ENCODE measurements around the gene FAM124A. TPM values are rescaled to one million over a fixed set of nuclear protein-coding genes. Genes with fewer than 3 reads are reported as not detected.

Gene FAM124A
- total and polyA plus RNA-seq, 4 donors: 6.1 to 15.7 (median 10.4) TPM

DNA sequence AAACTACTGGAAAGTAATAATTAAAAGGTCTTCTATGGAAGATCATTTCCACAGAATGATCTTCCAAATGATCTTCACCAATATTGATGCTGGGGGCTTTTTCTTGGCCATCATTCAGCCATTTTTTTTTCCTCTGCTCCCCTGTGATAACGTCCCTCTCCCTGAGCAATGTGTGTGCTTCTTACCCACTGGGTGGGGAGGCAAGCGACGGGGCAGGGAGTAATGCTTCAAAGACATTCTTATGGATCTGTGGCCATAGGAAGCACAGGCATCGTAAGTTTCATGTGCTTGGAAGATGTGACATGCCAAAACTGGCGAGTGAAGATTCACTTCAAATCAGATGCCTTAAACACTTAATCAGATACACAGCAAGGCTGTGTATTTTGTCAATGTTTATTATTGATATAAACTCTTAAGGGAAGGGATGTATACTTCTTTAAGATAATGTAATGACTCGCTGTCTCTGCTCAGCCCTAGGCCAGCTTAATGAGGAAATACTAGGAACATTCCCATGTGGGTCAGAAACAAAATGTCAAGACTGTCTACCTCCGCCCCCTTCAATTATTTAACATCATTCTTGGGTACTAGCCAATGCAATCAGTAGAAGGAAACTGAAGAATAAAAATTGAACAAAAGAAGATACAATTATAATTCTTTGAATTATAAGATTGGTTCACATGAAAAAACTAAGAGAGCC, 83.2 kb downstream of the FAM124A start:
- Histone ChIP-seq H3K4me3 (ENCODE audit: low read depth, low read length) (no peak overlapping the region), H3K27me3 (ENCODE audit: control insufficient read depth, insufficient read depth, low read length) (no peaks in the 10 kb centered on the region), H3K36me3 (ENCODE audit: control insufficient read depth, insufficient read depth, low read length) (no peaks in the 10 kb centered on the region), H3K9me3 (ENCODE audit: control insufficient read depth, insufficient read depth, low read length) (no peaks in the 10 kb centered on the region), H3K4me1 (ENCODE audit: control insufficient read depth, insufficient read depth, low read length) (peaks cover 6% of the 10 kb centered on the region), H3K27ac (ENCODE audit: low read depth, low read length) (no peak overlapping the region)
- DNase-seq (ENCODE audit: low read depth in 4 of 6, low spot score in 6 of 6): no peak
- 82% methylated on average over 2 of the region's 7 CpGs for WGBS (ENCODE audit: insufficient coverage)

DNA sequence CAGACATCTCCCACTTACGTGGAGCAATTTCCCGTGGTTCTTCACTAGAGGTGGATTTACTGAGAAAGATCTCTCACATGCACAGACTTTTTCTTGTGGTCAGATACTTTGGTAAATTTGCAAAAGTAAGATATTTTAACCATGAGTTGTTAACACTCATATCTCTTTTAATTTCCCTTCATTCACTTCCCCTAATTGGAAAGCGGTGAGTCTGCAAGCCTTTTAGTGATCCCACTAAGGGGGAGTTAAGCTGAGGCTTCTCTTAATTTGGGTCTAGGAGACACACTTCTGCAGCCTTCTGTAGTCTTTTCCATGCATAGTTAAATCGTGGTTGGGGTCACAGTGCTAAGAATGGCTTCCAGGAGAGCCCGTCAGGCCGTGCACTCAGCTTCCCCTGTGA, 86.6 kb downstream of the FAM124A start:
- Histone ChIP-seq H3K27ac (ENCODE audit: low read depth, low read length) (no peak overlapping the region), H3K27me3 (ENCODE audit: control insufficient read depth, insufficient read depth, low read length) (no peaks in the 10 kb centered on the region), H3K9me3 (ENCODE audit: control insufficient read depth, insufficient read depth, low read length) (no peaks in the 10 kb centered on the region), H3K4me3 (ENCODE audit: low read depth, low read length) (no peak overlapping the region), H3K36me3 (ENCODE audit: control insufficient read depth, insufficient read depth, low read length) (no peaks in the 10 kb centered on the region), H3K4me1 (ENCODE audit: control insufficient read depth, insufficient read depth, low read length) (no peaks in the 10 kb centered on the region)
- no peak for DNase-seq (ENCODE audit: low read depth in 4 of 6, low spot score in 6 of 6)
- 62% methylated on average over 4 of the region's 6 CpGs for WGBS (ENCODE audit: insufficient coverage)

DNA sequence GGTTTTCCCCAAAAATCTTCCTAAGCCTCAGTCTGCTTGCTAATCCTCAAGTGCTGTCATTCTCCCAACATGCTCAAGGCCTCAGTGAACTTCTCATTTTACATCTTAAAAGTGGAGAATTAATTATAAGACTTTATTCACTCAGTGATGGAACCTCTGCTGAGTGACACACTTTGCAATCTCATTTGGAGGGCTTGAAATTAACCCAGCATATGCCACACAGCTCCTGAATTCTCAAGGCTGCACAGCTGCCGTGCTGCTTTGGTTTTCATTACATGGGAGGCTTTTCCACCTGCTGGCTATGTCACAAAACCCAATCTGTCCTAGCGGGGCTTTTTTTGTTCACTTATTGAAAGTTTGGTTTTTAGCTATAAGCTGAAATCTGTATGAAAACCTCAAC, 89.0 kb downstream of the FAM124A start:
- H3K27ac ChIP-seq (ENCODE audit: low read depth, low read length): no peak overlapping the region
- peak in 1 of 6 donors; percentile 52 for DNase-seq (ENCODE audit: low read depth in 4 of 6, low spot score in 6 of 6)
- WGBS (ENCODE audit: insufficient coverage): 60% methylated on average over 1 of the region's 2 CpGs

DNA sequence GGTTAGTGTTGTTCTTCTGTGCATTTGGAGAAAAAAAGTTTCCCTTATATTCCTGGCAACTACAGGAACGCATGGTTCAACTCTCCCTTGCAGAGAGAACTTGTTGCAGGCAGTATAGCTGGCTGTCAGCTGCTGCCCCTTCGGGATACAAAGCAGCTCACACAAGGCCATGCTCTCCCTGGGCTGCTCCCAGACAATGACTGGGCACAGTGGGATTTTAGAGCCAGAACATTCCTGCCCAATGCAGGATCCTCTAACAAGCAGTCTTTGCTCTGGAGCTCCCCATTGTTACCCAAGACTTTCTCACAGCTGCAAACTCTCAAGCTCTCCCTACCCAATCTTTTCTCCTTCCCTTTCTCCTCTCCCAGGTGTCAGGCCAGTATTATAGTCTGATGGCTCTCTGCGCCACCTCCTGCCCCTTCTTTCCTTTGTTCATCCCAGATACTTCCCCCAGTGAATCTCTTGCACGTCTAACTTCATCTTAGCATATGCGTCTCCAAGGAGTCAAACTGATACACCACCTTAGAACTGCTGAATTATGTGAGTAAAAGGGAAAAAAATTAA, 89.8 kb downstream of the FAM124A start:
- Histone ChIP-seq H3K27ac (ENCODE audit: low read depth, low read length) (no peak overlapping the region), H3K27me3 (ENCODE audit: control insufficient read depth, insufficient read depth, low read length) (no peaks in the 10 kb centered on the region), H3K36me3 (ENCODE audit: control insufficient read depth, insufficient read depth, low read length) (no peaks in the 10 kb centered on the region), H3K4me3 (ENCODE audit: low read depth, low read length) (no peak overlapping the region), H3K4me1 (ENCODE audit: control insufficient read depth, insufficient read depth, low read length) (no peaks in the 10 kb centered on the region), H3K9me3 (ENCODE audit: control insufficient read depth, insufficient read depth, low read length) (no peaks in the 10 kb centered on the region)
- 87% methylated on average over 3 of the region's 5 CpGs for WGBS (ENCODE audit: insufficient coverage)
- no peak for DNase-seq (ENCODE audit: low read depth in 4 of 6, low spot score in 6 of 6)

More for the DNA sequence above, 89.0 kb downstream of the FAM124A start:
- Histone ChIP-seq H3K36me3 (ENCODE audit: control insufficient read depth, insufficient read depth, low read length) (no peaks in the 10 kb centered on the region), H3K4me1 (ENCODE audit: control insufficient read depth, insufficient read depth, low read length) (no peaks in the 10 kb centered on the region), H3K27me3 (ENCODE audit: control insufficient read depth, insufficient read depth, low read length) (no peaks in the 10 kb centered on the region), H3K9me3 (ENCODE audit: control insufficient read depth, insufficient read depth, low read length) (no peaks in the 10 kb centered on the region), H3K4me3 (ENCODE audit: low read depth, low read length) (no peak overlapping the region)

DNA sequence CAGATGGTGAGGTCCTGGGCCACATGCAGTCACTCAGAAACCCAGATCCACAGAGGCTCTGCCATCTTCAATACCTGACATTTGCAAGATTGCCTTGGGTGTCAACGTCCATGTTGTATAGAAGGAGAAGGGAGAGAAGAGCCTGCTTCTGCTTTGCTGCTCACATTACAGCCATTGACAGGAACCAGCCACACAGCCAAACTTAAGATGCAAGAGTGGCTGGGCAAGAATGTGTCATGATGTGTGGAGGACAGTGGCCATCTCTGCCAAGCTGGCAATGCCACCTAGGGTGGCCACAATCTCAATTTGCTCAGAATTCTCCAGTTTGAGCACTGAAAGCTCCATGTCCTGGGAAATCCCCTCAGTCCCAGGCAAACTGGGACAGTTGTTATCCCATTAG, 91.4 kb downstream of the FAM124A start:
- WGBS (ENCODE audit: insufficient coverage): no CpG with 5 or more reads among the region's 1 CpG
- H3K36me3 ChIP-seq (ENCODE audit: control insufficient read depth, insufficient read depth, low read length): no peaks in the 10 kb centered on the region
- H3K27me3 ChIP-seq (ENCODE audit: control insufficient read depth, insufficient read depth, low read length): no peaks in the 10 kb centered on the region
- no peaks in the 10 kb centered on the region for H3K4me1 ChIP-seq (ENCODE audit: control insufficient read depth, insufficient read depth, low read length)
- H3K9me3 ChIP-seq (ENCODE audit: control insufficient read depth, insufficient read depth, low read length): no peaks in the 10 kb centered on the region
- H3K4me3 ChIP-seq (ENCODE audit: low read depth, low read length): no peak overlapping the region
- DNase-seq (ENCODE audit: low read depth in 4 of 6, low spot score in 6 of 6): no peak
- H3K27ac ChIP-seq (ENCODE audit: low read depth, low read length): no peak overlapping the region

DNA sequence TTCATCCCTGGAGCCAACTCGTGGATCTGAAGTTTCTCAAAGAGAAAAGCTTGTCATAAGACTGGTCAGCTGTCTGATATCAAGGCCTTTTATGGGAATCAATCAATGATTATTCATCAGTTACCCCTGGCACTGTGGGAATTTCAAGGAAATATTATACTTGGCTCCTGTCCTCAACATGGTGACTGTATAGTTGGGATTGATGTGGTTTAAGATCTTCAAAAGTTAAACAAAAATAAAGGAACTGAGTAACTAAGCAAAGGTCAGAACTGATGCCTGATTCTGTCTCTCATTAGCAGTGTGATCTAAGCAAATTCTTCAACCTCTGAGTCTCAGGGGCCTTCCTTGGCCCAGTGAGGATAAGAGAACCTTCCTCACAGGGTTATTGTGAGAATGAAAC, 95.1 kb downstream of the FAM124A start:
- no peak for DNase-seq (ENCODE audit: low read depth in 4 of 6, low spot score in 6 of 6)
- 89% methylated on average over 1 of the region's 1 CpG for WGBS (ENCODE audit: insufficient coverage)

DNA sequence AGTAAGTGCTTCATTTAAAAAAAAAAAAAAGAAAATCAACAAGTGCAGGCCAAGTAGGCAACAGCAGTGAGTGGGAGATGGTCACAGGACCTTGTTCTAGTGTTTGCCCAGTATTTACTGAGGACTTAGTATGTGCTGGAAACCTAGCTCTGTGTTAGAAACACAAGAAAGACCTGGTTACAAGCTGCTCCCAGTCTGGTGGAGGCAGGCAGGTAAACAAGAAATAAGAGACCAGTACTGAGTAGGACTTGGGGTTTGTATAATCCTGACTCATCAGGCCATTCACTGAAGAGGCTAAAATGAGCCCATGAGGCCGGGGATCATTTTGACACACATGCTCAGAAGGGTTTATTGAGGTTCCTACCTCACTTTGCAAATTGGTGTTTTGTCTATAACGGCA, 95.8 kb downstream of the FAM124A start:
- Histone ChIP-seq H3K9me3 (ENCODE audit: control insufficient read depth, insufficient read depth, low read length) (no peaks in the 10 kb centered on the region), H3K36me3 (ENCODE audit: control insufficient read depth, insufficient read depth, low read length) (no peaks in the 10 kb centered on the region), H3K27ac (ENCODE audit: low read depth, low read length) (no peak overlapping the region), H3K27me3 (ENCODE audit: control insufficient read depth, insufficient read depth, low read length) (no peaks in the 10 kb centered on the region), H3K4me3 (ENCODE audit: low read depth, low read length) (no peak overlapping the region), H3K4me1 (ENCODE audit: control insufficient read depth, insufficient read depth, low read length) (no peaks in the 10 kb centered on the region)
- no peak for DNase-seq (ENCODE audit: low read depth in 4 of 6, low spot score in 6 of 6)
- 91% methylated on average over 1 of the region's 2 CpGs for WGBS (ENCODE audit: insufficient coverage)

More for the DNA sequence above, 95.1 kb downstream of the FAM124A start:
- H3K9me3 ChIP-seq (ENCODE audit: control insufficient read depth, insufficient read depth, low read length): no peaks in the 10 kb centered on the region
- H3K27me3 ChIP-seq (ENCODE audit: control insufficient read depth, insufficient read depth, low read length): no peaks in the 10 kb centered on the region
- no peak overlapping the region for H3K27ac ChIP-seq (ENCODE audit: low read depth, low read length)
- H3K4me3 ChIP-seq (ENCODE audit: low read depth, low read length): no peak overlapping the region
- H3K4me1 ChIP-seq (ENCODE audit: control insufficient read depth, insufficient read depth, low read length): no peaks in the 10 kb centered on the region
- no peaks in the 10 kb centered on the region for H3K36me3 ChIP-seq (ENCODE audit: control insufficient read depth, insufficient read depth, low read length)

DNA sequence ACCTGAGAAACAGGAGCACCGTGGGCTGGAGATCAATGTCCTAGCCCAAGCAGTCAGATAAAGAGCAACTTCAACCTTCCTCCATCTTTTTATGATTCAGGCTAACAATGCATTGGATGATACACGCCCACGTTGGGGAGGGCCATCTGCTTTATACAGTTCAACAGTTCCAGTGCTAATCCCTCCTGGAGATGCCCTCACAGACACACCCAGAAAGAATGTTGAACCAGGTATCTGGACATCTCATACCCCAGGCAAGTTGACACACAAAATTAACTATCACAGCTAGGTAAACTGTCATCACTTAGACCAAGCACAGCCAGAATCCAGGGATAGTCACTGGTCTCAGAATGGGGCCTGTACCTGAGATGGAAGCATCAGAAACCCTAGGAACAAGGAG, 96.7 kb downstream of the FAM124A start:
- no peaks in the 10 kb centered on the region for H3K27me3 ChIP-seq (ENCODE audit: control insufficient read depth, insufficient read depth, low read length)
- no peak for DNase-seq (ENCODE audit: low read depth in 4 of 6, low spot score in 6 of 6)
- H3K36me3 ChIP-seq (ENCODE audit: control insufficient read depth, insufficient read depth, low read length): no peaks in the 10 kb centered on the region
- 96% methylated on average over 3 of the region's 3 CpGs for WGBS (ENCODE audit: insufficient coverage)
- no peak overlapping the region for H3K4me3 ChIP-seq (ENCODE audit: low read depth, low read length)
- no peak overlapping the region for H3K27ac ChIP-seq (ENCODE audit: low read depth, low read length)
- H3K9me3 ChIP-seq (ENCODE audit: control insufficient read depth, insufficient read depth, low read length): no peaks in the 10 kb centered on the region
- H3K4me1 ChIP-seq (ENCODE audit: control insufficient read depth, insufficient read depth, low read length): no peaks in the 10 kb centered on the region

DNA sequence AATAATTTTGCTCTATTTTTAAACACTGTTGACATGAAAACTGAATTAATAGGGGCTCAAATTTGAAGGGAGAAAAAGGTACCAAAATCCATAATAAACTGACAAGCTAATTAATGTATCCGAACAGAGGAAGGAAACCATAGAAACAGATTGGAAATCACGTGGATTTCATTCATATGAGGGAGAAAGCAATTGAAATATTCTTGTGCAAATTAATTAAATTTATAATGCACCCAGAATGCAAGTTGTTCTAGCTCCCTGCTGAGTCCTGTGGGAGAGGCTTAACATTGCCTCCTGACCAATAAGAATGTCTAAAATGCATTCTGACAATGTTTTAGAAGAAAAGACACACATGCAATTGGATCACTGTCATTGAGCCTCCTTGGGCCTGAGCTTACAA, 99.6 kb downstream of the FAM124A start:
- no peaks in the 10 kb centered on the region for H3K36me3 ChIP-seq (ENCODE audit: control insufficient read depth, insufficient read depth, low read length)
- no peaks in the 10 kb centered on the region for H3K27me3 ChIP-seq (ENCODE audit: control insufficient read depth, insufficient read depth, low read length)
- H3K9me3 ChIP-seq (ENCODE audit: control insufficient read depth, insufficient read depth, low read length): no peaks in the 10 kb centered on the region
- DNase-seq (ENCODE audit: low read depth in 4 of 6, low spot score in 6 of 6): peak in 1 of 6 donors; percentile 74
- peaks cover 8% of the 10 kb centered on the region for H3K4me1 ChIP-seq (ENCODE audit: control insufficient read depth, insufficient read depth, low read length)
- H3K27ac ChIP-seq (ENCODE audit: low read depth, low read length): no peak overlapping the region
- no CpG with 5 or more reads among the region's 2 CpGs for WGBS (ENCODE audit: insufficient coverage)
- no peak overlapping the region for H3K4me3 ChIP-seq (ENCODE audit: low read depth, low read length)

DNA sequence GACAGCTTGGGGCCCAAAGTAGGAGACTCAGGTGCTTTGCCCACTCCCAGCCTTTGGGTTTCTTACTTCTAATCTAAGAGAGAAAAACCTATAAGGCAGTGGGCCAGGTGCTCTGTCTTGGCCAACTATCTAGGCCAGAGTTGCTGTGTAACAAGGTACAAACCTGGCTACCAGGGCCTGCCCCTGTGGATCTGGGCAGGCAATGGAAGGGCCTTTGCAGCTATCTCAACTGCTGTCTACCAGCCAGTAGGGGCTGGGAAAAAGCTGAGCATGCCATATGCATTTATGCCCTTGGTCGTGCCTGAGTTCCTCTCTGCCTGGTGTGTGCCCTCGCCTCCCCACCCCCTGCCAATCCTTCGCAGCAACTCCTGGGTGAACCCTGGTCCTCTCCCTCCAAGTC, 100.6 kb downstream of the FAM124A start:
- no peak overlapping the region for H3K27ac ChIP-seq (ENCODE audit: low read depth, low read length)
- H3K4me1 ChIP-seq (ENCODE audit: control insufficient read depth, insufficient read depth, low read length): peaks cover 8% of the 10 kb centered on the region
- DNase-seq (ENCODE audit: low read depth in 4 of 6, low spot score in 6 of 6): no peak
- H3K4me3 ChIP-seq (ENCODE audit: low read depth, low read length): no peak overlapping the region
- H3K36me3 ChIP-seq (ENCODE audit: control insufficient read depth, insufficient read depth, low read length): no peaks in the 10 kb centered on the region
- no peaks in the 10 kb centered on the region for H3K9me3 ChIP-seq (ENCODE audit: control insufficient read depth, insufficient read depth, low read length)
- WGBS (ENCODE audit: insufficient coverage): 89% methylated on average over 3 of the region's 3 CpGs
- no peaks in the 10 kb centered on the region for H3K27me3 ChIP-seq (ENCODE audit: control insufficient read depth, insufficient read depth, low read length)
